ENCODE measurements around the gene RASSF10. TPM values are rescaled to one million over a fixed set of nuclear protein-coding genes. Genes with fewer than 3 reads are reported as not detected.

RASSF10 gene
- total RNA-seq, 1 donor from 2014 or later = 2.9 TPM

GRCh38 chr11:13055200-13055599, 46.1 kb downstream of the RASSF10 start:
- no peaks in the 10 kb centered on the region for H4K20me1 ChIP-seq (ENCODE audit: low read depth)
- no peaks in the 10 kb centered on the region for H3K36me3 ChIP-seq
- Mint-ChIP-seq H3K4me3 (no peak overlapping the region), H3K36me3 (no peaks in the 10 kb centered on the region), H3K9me3 (peaks cover under 1% of the 10 kb centered on the region), H3K4me1 (peaks cover 3% of the 10 kb centered on the region), H3K27me3 (ENCODE audit: insufficient read depth, low read depth) (peaks cover 7% of the 10 kb centered on the region), H3K27ac (no peak overlapping the region)
- H3K4me1 ChIP-seq = no peaks in the 10 kb centered on the region
- H3K4me3 ChIP-seq = no peak overlapping the region
- H3K9ac ChIP-seq = no peak overlapping the region
- no peaks in the 10 kb centered on the region for H3K9me3 ChIP-seq (ENCODE audit: low read depth)
- H3F3A ChIP-seq (ENCODE audit: low read depth) = no peaks in the 10 kb centered on the region
- no peaks in the 10 kb centered on the region for H3K27me3 ChIP-seq
- H3K79me2 ChIP-seq (ENCODE audit: low read depth) = no peaks in the 10 kb centered on the region
- H3K27ac ChIP-seq = no peak overlapping the region
- TF ChIP-seq EZH2phosphoT487 (IDR thresholded peaks at IDR 0.05) = no peak
- TF ChIP-seq, protein P1, sequence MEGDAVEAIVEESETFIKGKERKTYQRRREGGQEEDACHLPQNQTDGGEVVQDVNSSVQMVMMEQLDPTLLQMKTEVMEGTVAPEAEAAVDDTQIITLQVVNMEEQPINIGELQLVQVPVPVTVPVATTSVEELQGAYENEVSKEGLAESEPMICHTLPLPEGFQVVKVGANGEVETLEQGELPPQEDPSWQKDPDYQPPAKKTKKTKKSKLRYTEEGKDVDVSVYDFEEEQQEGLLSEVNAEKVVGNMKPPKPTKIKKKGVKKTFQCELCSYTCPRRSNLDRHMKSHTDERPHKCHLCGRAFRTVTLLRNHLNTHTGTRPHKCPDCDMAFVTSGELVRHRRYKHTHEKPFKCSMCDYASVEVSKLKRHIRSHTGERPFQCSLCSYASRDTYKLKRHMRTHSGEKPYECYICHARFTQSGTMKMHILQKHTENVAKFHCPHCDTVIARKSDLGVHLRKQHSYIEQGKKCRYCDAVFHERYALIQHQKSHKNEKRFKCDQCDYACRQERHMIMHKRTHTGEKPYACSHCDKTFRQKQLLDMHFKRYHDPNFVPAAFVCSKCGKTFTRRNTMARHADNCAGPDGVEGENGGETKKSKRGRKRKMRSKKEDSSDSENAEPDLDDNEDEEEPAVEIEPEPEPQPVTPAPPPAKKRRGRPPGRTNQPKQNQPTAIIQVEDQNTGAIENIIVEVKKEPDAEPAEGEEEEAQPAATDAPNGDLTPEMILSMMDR (IDR thresholded peaks at IDR 0.05) = no peak
- TF ChIP-seq EZH2 (IDR thresholded peaks at IDR 0.05) = no peak
- no peak for DNase-seq (ENCODE audit: low spot score)
- no peak overlapping the region for H2AFZ ChIP-seq (replicated peaks)
- H3K4me2 ChIP-seq = no peak overlapping the region

GRCh38 chr11:13061294-13061990, 52.3 kb downstream of the RASSF10 start:
- no peak overlapping the region for H3K27ac ChIP-seq
- no peak overlapping the region for H3K4me2 ChIP-seq
- H2AFZ ChIP-seq (replicated peaks) = no peak overlapping the region
- H3K4me3 Mint-ChIP-seq = no peak overlapping the region
- no peak overlapping the region for H3K9ac ChIP-seq
- H3K9me3 Mint-ChIP-seq = peaks cover 5% of the 10 kb centered on the region
- no peaks in the 10 kb centered on the region for H3K36me3 Mint-ChIP-seq
- no peak overlapping the region for H3K4me3 ChIP-seq
- H3F3A ChIP-seq (ENCODE audit: low read depth) = no peaks in the 10 kb centered on the region
- H3K4me1 ChIP-seq = peaks cover 7% of the 10 kb centered on the region
- H3K27me3 Mint-ChIP-seq (ENCODE audit: insufficient read depth, low read depth) = peaks cover 6% of the 10 kb centered on the region
- no peak overlapping the region for H3K27ac Mint-ChIP-seq
- no peaks in the 10 kb centered on the region for H3K36me3 ChIP-seq
- H3K79me2 ChIP-seq (ENCODE audit: low read depth) = no peaks in the 10 kb centered on the region
- no peaks in the 10 kb centered on the region for H3K9me3 ChIP-seq (ENCODE audit: low read depth)
- DNase-seq (ENCODE audit: low spot score) = no peak
- no peaks in the 10 kb centered on the region for H3K27me3 ChIP-seq
- TF ChIP-seq EZH2phosphoT487 (IDR thresholded peaks at IDR 0.05) = no peak
- TF ChIP-seq, protein P1 (IDR thresholded peaks at IDR 0.05) = no peak
- no peak for TF ChIP-seq EZH2 (IDR thresholded peaks at IDR 0.05)
- no peaks in the 10 kb centered on the region for H3K4me1 Mint-ChIP-seq
- no peaks in the 10 kb centered on the region for H4K20me1 ChIP-seq (ENCODE audit: low read depth)

Data from neural progenitor cell (in vitro differentiated cells).